Measurements from ENCODE around the gene ECE1. TPM values are rescaled to one million over a fixed set of nuclear protein-coding genes. Genes with fewer than 3 reads are reported as not detected.
"Not testable (repeated sequence)": the region's sequence is repeated elsewhere in the genome, so short reads cannot be mapped to it uniquely, and the experiment has no call there.

The ECE1 gene
- total and polyA plus RNA-seq, 7 experiments from 2014 or later: 21.3 to 97.4 (median 71.2) TPM

DNA sequence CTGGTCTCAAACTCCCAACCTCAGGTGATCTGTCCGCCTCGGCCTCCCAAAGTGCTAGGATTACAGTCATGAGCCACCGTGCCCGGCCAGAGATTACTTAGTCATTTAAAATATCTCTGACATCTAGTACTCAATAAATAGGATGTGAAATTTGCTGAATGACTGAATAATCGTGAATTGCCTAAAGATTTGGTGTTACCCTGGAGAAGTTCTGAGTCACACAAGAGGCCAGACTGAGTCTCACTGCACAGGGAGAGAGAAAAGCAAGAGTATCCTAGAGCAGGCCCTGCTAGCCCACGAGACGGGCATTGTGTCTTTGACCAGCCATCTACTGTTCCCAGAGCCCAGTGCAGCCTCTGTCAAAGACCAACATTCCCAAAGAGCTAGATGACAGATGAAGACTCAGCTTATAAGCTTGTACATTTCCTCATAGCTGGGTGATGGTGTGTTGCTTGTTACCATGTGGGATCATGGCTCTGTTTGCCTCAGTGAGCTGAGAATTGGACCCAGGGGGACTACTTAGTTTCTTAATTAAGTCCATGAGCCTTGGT, 108.0 kb downstream of the ECE1 start:
- Histone ChIP-seq H3K36me3 (ENCODE audit: control insufficient read depth in 2 of 3, insufficient read depth in 3 of 3, low read length in 3 of 3) (no peaks in the 10 kb centered on the region), H3K4me1 (ENCODE audit: control insufficient read depth in 2 of 2, insufficient read depth in 2 of 2, low read length in 2 of 2) (no peaks in the 10 kb centered on the region), H3K27me3 (ENCODE audit: control insufficient read depth in 2 of 2, insufficient read depth in 2 of 2, low read length in 2 of 2) (no peaks in the 10 kb centered on the region), H3K4me3 (ENCODE audit: low read length) (no peak overlapping the region), H3K27ac (ENCODE audit: low read depth, low read length) (no peak overlapping the region), H3K9me3 (ENCODE audit: control insufficient read depth in 2 of 3, low read length in 3 of 3) (no peaks in the 10 kb centered on the region)
- ChIA-PET POLR2A (no interaction called here), CTCF (no interaction called here)
- DNase-seq (no peak), ATAC-seq (no peak)
- H3K27me3 Mint-ChIP-seq: peaks cover 0 to 10% (median 0%) of the 10 kb centered on the region in 5 donors
- peaks cover 0 to 7% (median 0%) of the 10 kb centered on the region in 7 donors for H3K4me1 Mint-ChIP-seq
- H3K27ac Mint-ChIP-seq: no peak overlapping the region
- H3K36me3 Mint-ChIP-seq: no peaks in the 10 kb centered on the region
- no peak overlapping the region for H3K4me3 Mint-ChIP-seq
- intact Hi-C loops (cut with micrococcal nuclease): no loop called here
- H3K9me3 Mint-ChIP-seq: no peaks in the 10 kb centered on the region

DNA sequence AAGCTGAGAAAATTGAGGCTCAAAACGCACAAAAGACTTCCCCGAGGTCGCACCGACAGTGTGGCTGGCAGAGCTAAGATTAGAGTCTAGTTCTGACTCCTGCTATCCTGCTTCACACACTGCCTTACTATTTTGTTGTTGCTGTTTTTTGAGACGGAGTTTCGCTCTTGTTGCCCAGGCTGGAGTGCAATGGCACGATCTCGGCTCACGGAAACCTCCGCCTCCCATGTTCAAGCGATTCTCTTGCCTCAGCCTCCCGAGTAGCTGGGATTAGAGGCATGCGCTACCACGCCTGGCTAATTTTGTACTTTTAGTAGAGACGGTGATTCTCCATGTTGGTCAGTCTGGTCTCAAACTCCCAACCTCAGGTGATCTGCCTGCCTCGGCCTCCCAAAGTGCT, 112.0 kb downstream of the ECE1 start:
- H3K9me3 ChIP-seq (ENCODE audit: control insufficient read depth in 2 of 3, low read length in 3 of 3); H3K9me3 Mint-ChIP-seq; H3K36me3 Mint-ChIP-seq; H3K4me1 ChIP-seq (ENCODE audit: control insufficient read depth in 2 of 2, insufficient read depth in 2 of 2, low read length in 2 of 2); H3K36me3 ChIP-seq (ENCODE audit: control insufficient read depth in 2 of 3, insufficient read depth in 3 of 3, low read length in 3 of 3); H3K27ac ChIP-seq (ENCODE audit: low read depth, low read length); CTCF ChIA-PET; H3K27me3 ChIP-seq (ENCODE audit: control insufficient read depth in 2 of 2, insufficient read depth in 2 of 2, low read length in 2 of 2); DNase-seq; H3K27me3 Mint-ChIP-seq; ATAC-seq; H3K4me3 ChIP-seq (ENCODE audit: low read length): not testable (repeated sequence)
- intact Hi-C loops (cut with micrococcal nuclease): loop anchor here (5.0 to 10.0 kb wide), 8 partner anchors 114 to 993 kb away; partner anchors contain the start of genes ECE1 (in 1 of the 2), HP1BP3 (in 1 of the 2), KIF17 (in 1 of the 2) and NBPF3 (in 1 of the 2)
- Mint-ChIP-seq H3K4me1 (peaks cover 14 to 24% (median 19%) of the 10 kb centered on the region in 7 donors), H3K4me3 (peak overlapping the region in 5 of 10 donors; percentile 35 to 91 (median 36)), H3K27ac (peak overlapping the region in 1 of 9 donors; percentile 19)
- POLR2A ChIA-PET: interaction anchor here (0.8 to 1.0 kb wide), 2 partner anchors 544 to 932 kb away, joined by 4 to 6 read pairs; no protein-coding TSS in a partner anchor

- Mint-ChIP-seq H3K36me3 (peaks cover 0 to 7% (median 0%) of the 10 kb centered on the region in 5 donors), H3K27me3 (peaks cover 0 to 10% (median 0%) of the 10 kb centered on the region in 5 donors), H3K9me3 (no peaks in the 10 kb centered on the region), H3K4me1 (peaks cover 11 to 28% (median 19%) of the 10 kb centered on the region in 7 donors), H3K27ac (peak within 1 kb of the TSS; percentile 87 to 95 (median 92)), H3K4me3 (peak within 1 kb of the TSS; percentile 83 to 97 (median 91))
- ATAC-seq: peak; percentile 96
- peaks cover 8 to 9% of the 10 kb centered on the region in 2 donors for H3K4me1 ChIP-seq (ENCODE audit: control insufficient read depth in 2 of 2, insufficient read depth in 2 of 2, low read length in 2 of 2)
- H3K36me3 ChIP-seq (ENCODE audit: control insufficient read depth in 2 of 3, insufficient read depth in 3 of 3, low read length in 3 of 3): no peaks in the 10 kb centered on the region
- peak; percentile 96 to 100 (median 99) for DNase-seq
- CTCF ChIA-PET: no interaction called here
- no peaks in the 10 kb centered on the region for H3K27me3 ChIP-seq (ENCODE audit: control insufficient read depth in 2 of 2, insufficient read depth in 2 of 2, low read length in 2 of 2)
- peak within 1 kb of the TSS; percentile 87 for H3K4me3 ChIP-seq (ENCODE audit: low read length)
- H3K27ac ChIP-seq (ENCODE audit: low read depth, low read length): peak within 1 kb of the TSS; percentile 75
- POLR2A ChIA-PET: interaction anchor here (0.7 kb wide), 1 partner anchor 118 kb away, joined by 3 read pairs; no protein-coding TSS in a partner anchor
- H3K9me3 ChIP-seq (ENCODE audit: control insufficient read depth in 2 of 3, low read length in 3 of 3): no peaks in the 10 kb centered on the region
- intact Hi-C loops (cut with micrococcal nuclease): loop anchor here (1.0 to 10.0 kb wide), 12 partner anchors 115 to 992 kb away; partner anchors contain the start of genes DDOST (in 2 of the 2), HP1BP3 (in 2 of the 2), ECE1 (in 1 of the 2) and KIF17 (in 1 of the 2)
These were observed 113.4 kb downstream of the ECE1 start, which contains the start of gene EIF4G3 for GRCh38 chr1:21176586-21177555. EIF4G3 (minus strand) TSS chr1:21176897; CDS start chr1:21002742, 174,155 bp downstream.

- ChIA-PET POLR2A (interaction anchor here (0.5 kb wide), 1 partner anchor 10 kb away, joined by 5 read pairs; no protein-coding TSS in a partner anchor), CTCF (interaction anchor here (1.6 kb wide), 1 partner anchor 479 kb away, joined by 3 read pairs; no protein-coding TSS in a partner anchor)
- Histone ChIP-seq H3K4me1 (ENCODE audit: control insufficient read depth in 2 of 2, insufficient read depth in 2 of 2, low read length in 2 of 2) (peaks cover 8 to 9% of the 10 kb centered on the region in 2 donors), H3K36me3 (ENCODE audit: control insufficient read depth in 2 of 3, insufficient read depth in 3 of 3, low read length in 3 of 3) (no peaks in the 10 kb centered on the region), H3K27ac (ENCODE audit: low read depth, low read length) (peak overlapping the region; percentile 71), H3K9me3 (ENCODE audit: control insufficient read depth in 2 of 3, low read length in 3 of 3) (no peaks in the 10 kb centered on the region), H3K27me3 (ENCODE audit: control insufficient read depth in 2 of 2, insufficient read depth in 2 of 2, low read length in 2 of 2) (no peaks in the 10 kb centered on the region), H3K4me3 (ENCODE audit: low read length) (peak overlapping the region; percentile 63)
- Mint-ChIP-seq H3K9me3 (no peaks in the 10 kb centered on the region), H3K36me3 (peaks cover 0 to 11% (median 0%) of the 10 kb centered on the region in 5 donors), H3K27ac (peak overlapping the region; percentile 67 to 91 (median 89)), H3K27me3 (peaks cover 0 to 6% (median 0%) of the 10 kb centered on the region in 5 donors), H3K4me1 (peaks cover 11 to 33% (median 23%) of the 10 kb centered on the region in 7 donors), H3K4me3 (peak overlapping the region; percentile 74 to 97 (median 82))
- ATAC-seq (peak; percentile 4), DNase-seq (peak; percentile 30 to 59 (median 51))
- intact Hi-C loops (cut with micrococcal nuclease): loop anchor here (1.0 to 10.0 kb wide), 13 partner anchors 19 to 991 kb away; partner anchors contain the start of genes DDOST (in 2 of the 2), HP1BP3 (in 2 of the 2), ECE1 (in 1 of the 2) and KIF17 (in 1 of the 2)
These were observed 114.3 kb downstream of the ECE1 start for GRCh38 chr1:21175670-21176581.

GRCh38 chr1:21175324-21175669, 115.0 kb downstream of the ECE1 start:
- peak overlapping the region; percentile 74 to 91 (median 82) for H3K4me3 Mint-ChIP-seq
- H3K27ac Mint-ChIP-seq: peak overlapping the region; percentile 67 to 91 (median 89)

More at GRCh38 chr1:21175324-21175669, 115.0 kb downstream of the ECE1 start:
- CTCF ChIA-PET: interaction anchor here (1.6 kb wide), 1 partner anchor 478 kb away, joined by 3 read pairs; no protein-coding TSS in a partner anchor
- ATAC-seq (peak; percentile 9), DNase-seq (peak in 7 of 9 donors; percentile 35 to 54 (median 48))
- Histone ChIP-seq H3K4me3 (ENCODE audit: low read length) (no peak overlapping the region), H3K36me3 (ENCODE audit: control insufficient read depth in 2 of 3, insufficient read depth in 3 of 3, low read length in 3 of 3) (no peaks in the 10 kb centered on the region), H3K9me3 (ENCODE audit: control insufficient read depth in 2 of 3, low read length in 3 of 3) (no peaks in the 10 kb centered on the region), H3K4me1 (ENCODE audit: control insufficient read depth in 2 of 2, insufficient read depth in 2 of 2, low read length in 2 of 2) (peaks cover 8 to 9% of the 10 kb centered on the region in 2 donors), H3K27me3 (ENCODE audit: control insufficient read depth in 2 of 2, insufficient read depth in 2 of 2, low read length in 2 of 2) (no peaks in the 10 kb centered on the region), H3K27ac (ENCODE audit: low read depth, low read length) (peak overlapping the region; percentile 71)
- H3K4me1 Mint-ChIP-seq: peaks cover 11 to 33% (median 23%) of the 10 kb centered on the region in 7 donors
- no peaks in the 10 kb centered on the region for H3K9me3 Mint-ChIP-seq
- intact Hi-C loops (cut with micrococcal nuclease): loop anchor here (2.0 to 10.0 kb wide), 9 partner anchors 20 to 990 kb away; partner anchors contain the start of genes ECE1 (in 1 of the 2), HP1BP3 (in 1 of the 2), KIF17 (in 1 of the 2) and NBPF3 (in 1 of the 2)
- peaks cover 0 to 14% (median 0%) of the 10 kb centered on the region in 5 donors for H3K36me3 Mint-ChIP-seq
- POLR2A ChIA-PET: interaction anchor here (0.6 kb wide), 1 partner anchor 1691 kb away, joined by 3 read pairs; no protein-coding TSS in a partner anchor
- H3K27me3 Mint-ChIP-seq: peaks cover 0 to 1% (median 0%) of the 10 kb centered on the region in 5 donors

Data from naive thymus-derived CD4-positive, alpha-beta T cell (primary cell).